ENCODE measurements around the gene OSBPL9. TPM values are rescaled to one million over a fixed set of nuclear protein-coding genes. Genes with fewer than 3 reads are reported as not detected.
"Not testable (repeated sequence)": the region's sequence is repeated elsewhere in the genome, so short reads cannot be mapped to it uniquely, and the experiment has no call there.

Gene OSBPL9
- total and polyA plus RNA-seq, 9 of the 15 experiments (the other 6 are each of a cell fraction or from before 2014, with no cell fraction given), result 43.9 to 217 (median 170) TPM

DNA sequence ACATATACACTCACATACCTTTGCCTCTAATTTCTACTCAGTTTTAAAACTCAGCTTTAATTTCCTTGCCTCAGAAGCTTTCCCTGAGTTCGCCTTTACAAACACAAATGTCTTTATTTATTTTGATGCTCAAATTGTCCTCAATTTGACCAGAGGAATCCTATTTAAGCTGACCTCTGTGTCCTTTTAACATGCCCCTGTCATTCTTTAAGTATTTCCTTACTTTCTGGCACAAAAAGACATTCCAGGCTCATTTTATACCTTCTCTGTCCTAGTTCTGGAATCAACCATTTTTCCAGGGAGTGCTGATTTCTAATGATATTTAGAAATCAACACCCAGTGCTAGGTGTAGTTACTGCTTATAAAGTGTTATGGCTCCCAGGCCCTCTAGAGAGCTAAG lies 82.5 kb downstream of the OSBPL9 start (continued):
- TF ChIP-seq GTF2A2 (tag; IDR thresholded peaks at IDR 0.05) (no peak), LCOR (CRISPR knock-in tag; IDR thresholded peaks at IDR 0.05) (no peak), ZNF197 (CRISPR knock-in tag; IDR thresholded peaks at IDR 0.05; ENCODE audit: low read depth) (no peak), THAP12 (CRISPR knock-in tag; IDR thresholded peaks at IDR 0.05) (no peak), PRMT5 (CRISPR knock-in tag; IDR thresholded peaks at IDR 0.05) (no peak), MAZ (CRISPR knock-in tag; conservative IDR thresholded peaks at IDR 0.05 in 1 of 2, IDR thresholded peaks at IDR 0.05 in 1 of 2) (no peak), FOXK2 (conservative IDR thresholded peaks at IDR 0.05 in 1 of 2, IDR thresholded peaks at IDR 0.05 in 1 of 2; ENCODE audit: low read depth in 2 of 2) (no peak), ZNF384 (IDR thresholded peaks at IDR 0.05; ENCODE audit: low read depth, low read length) (no peak), HLTF (IDR thresholded peaks at IDR 0.05) (no peak), CHD2 (IDR thresholded peaks at IDR 0.05; ENCODE audit: low read depth, low read length) (no peak)

GRCh38 chr1:51701782-51702181 lies 84.9 kb downstream of the OSBPL9 start:
- DNase-seq (ENCODE audit: extremely low read depth in 1 of 4, low spot score in 3 of 4); H3K9me1 ChIP-seq (ENCODE audit: control insufficient read depth, insufficient read depth, low read length); FAIRE-seq; H4K20me1 ChIP-seq (replicated peaks; ENCODE audit: control insufficient read depth, insufficient read depth, low read length); H3K4me2 ChIP-seq (ENCODE audit: insufficient read depth, low read length); H3K36me3 ChIP-seq (ENCODE audit: control insufficient read depth, insufficient read depth, low read length); H3K4me3 ChIP-seq; ATAC-seq; H3K79me2 ChIP-seq (ENCODE audit: control insufficient read depth, insufficient read depth, low read length); intact Hi-C loops (cut with micrococcal nuclease); H3K27ac ChIP-seq (ENCODE audit: extremely low read depth, low read depth, low read length); in situ Hi-C loops (cut with MboI); CTCF ChIA-PET (ENCODE audit: low intra/inter-chr PET ratio); H2AFZ ChIP-seq (ENCODE audit: low read depth, low read length); POLR2A ChIA-PET; H3K9me3 ChIP-seq (replicated peaks; ENCODE audit: control insufficient read depth, insufficient read depth, low read depth, low read length); H3K27me3 ChIP-seq (ENCODE audit: control insufficient read depth in 2 of 2, insufficient read depth in 2 of 2, low read length in 2 of 2); BruUV-seq (replicated peaks); H3K4me1 ChIP-seq (replicated peaks in 1 of 2; ENCODE audit: control insufficient read depth in 2 of 2, insufficient read depth in 2 of 2, low read length in 2 of 2); H3K9ac ChIP-seq (ENCODE audit: insufficient read depth in 1 of 2, low read depth in 2 of 2, low read length in 2 of 2): not testable (repeated sequence)
- 0 out of 2 replicates have a peak, but pooled peaks have one; percentile 18 for TF ChIP-seq BCOR (IDR thresholded peaks at IDR 0.05)
- 88% methylated on average over 6 of the region's 7 CpGs for WGBS (ENCODE audit: insufficient coverage, low coverage, missing lambda C conversion rate)

- H3K36me3 ChIP-seq (ENCODE audit: control insufficient read depth, insufficient read depth, low read length); in situ Hi-C loops (cut with MboI); H3K27ac ChIP-seq (ENCODE audit: extremely low read depth, low read depth, low read length); H3K27me3 ChIP-seq (ENCODE audit: control insufficient read depth in 2 of 2, insufficient read depth in 2 of 2, low read length in 2 of 2); BruUV-seq (replicated peaks); H3K9ac ChIP-seq (ENCODE audit: insufficient read depth in 1 of 2, low read depth in 2 of 2, low read length in 2 of 2); H3K4me2 ChIP-seq (ENCODE audit: insufficient read depth, low read length); intact Hi-C loops (cut with micrococcal nuclease); CTCF ChIA-PET (ENCODE audit: low intra/inter-chr PET ratio); H3K9me3 ChIP-seq (replicated peaks; ENCODE audit: control insufficient read depth, insufficient read depth, low read depth, low read length); H3K9me1 ChIP-seq (ENCODE audit: control insufficient read depth, insufficient read depth, low read length); ATAC-seq; H3K4me3 ChIP-seq; H4K20me1 ChIP-seq (replicated peaks; ENCODE audit: control insufficient read depth, insufficient read depth, low read length); H3K4me1 ChIP-seq (replicated peaks in 1 of 2; ENCODE audit: control insufficient read depth in 2 of 2, insufficient read depth in 2 of 2, low read length in 2 of 2); H2AFZ ChIP-seq (ENCODE audit: low read depth, low read length); DNase-seq (ENCODE audit: extremely low read depth in 1 of 4, low spot score in 3 of 4); FAIRE-seq: not testable (repeated sequence)
- WGBS (ENCODE audit: insufficient coverage, low coverage, missing lambda C conversion rate), result no CpG with 5 or more reads among the region's 2 CpGs
- POLR2A ChIA-PET, result interaction anchor here (1.6 kb wide), 1 partner anchor 11 kb away, joined by 3 read pairs; no protein-coding TSS in a partner anchor
- peaks cover 12% of the 10 kb centered on the region for H3K79me2 ChIP-seq (ENCODE audit: control insufficient read depth, insufficient read depth, low read length)
Measured at GRCh38 chr1:51702220-51702619, 85.3 kb downstream of the OSBPL9 start.
